VCaP (cell line): ENCODE measurements around the gene CADPS.

Experiments used
- H3K27ac ChIP-seq: fragments of 450-650 bp; 2 replicates; pipeline ENCODE4 v1.5.1; 2017
- TF ChIP-seq, protein P1 (sequence below): fragments of 450-650 bp; conservative IDR thresholded peaks from 2 replicates; pipeline ENCODE4 v1.5.1; 2017; ENCODE audit warnings: mild to moderate bottlenecking, moderate library complexity

CADPS gene

DNA sequence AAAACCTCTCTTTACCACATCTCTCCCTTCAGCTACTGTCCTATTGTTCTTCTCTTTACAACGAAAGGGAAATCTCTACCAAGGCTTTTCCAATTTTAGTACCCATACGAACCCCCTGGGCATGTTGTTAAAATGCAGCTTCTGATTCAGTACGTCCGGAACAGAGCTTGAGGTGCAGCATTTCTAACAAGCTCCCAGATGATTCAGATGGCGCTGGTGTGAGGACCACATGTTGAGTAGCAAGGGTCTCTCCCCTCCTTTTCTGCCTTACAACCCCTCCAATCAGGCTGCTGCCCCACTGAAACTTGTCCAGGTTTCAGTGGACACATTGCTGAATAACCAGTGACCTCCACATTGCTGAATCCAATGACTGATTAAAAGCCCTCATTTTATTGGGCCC, 324.8 kb downstream of the CADPS start:
- H3K27ac ChIP-seq = no peak overlapping the region
- TF ChIP-seq, protein P1, sequence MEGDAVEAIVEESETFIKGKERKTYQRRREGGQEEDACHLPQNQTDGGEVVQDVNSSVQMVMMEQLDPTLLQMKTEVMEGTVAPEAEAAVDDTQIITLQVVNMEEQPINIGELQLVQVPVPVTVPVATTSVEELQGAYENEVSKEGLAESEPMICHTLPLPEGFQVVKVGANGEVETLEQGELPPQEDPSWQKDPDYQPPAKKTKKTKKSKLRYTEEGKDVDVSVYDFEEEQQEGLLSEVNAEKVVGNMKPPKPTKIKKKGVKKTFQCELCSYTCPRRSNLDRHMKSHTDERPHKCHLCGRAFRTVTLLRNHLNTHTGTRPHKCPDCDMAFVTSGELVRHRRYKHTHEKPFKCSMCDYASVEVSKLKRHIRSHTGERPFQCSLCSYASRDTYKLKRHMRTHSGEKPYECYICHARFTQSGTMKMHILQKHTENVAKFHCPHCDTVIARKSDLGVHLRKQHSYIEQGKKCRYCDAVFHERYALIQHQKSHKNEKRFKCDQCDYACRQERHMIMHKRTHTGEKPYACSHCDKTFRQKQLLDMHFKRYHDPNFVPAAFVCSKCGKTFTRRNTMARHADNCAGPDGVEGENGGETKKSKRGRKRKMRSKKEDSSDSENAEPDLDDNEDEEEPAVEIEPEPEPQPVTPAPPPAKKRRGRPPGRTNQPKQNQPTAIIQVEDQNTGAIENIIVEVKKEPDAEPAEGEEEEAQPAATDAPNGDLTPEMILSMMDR = no peak

DNA sequence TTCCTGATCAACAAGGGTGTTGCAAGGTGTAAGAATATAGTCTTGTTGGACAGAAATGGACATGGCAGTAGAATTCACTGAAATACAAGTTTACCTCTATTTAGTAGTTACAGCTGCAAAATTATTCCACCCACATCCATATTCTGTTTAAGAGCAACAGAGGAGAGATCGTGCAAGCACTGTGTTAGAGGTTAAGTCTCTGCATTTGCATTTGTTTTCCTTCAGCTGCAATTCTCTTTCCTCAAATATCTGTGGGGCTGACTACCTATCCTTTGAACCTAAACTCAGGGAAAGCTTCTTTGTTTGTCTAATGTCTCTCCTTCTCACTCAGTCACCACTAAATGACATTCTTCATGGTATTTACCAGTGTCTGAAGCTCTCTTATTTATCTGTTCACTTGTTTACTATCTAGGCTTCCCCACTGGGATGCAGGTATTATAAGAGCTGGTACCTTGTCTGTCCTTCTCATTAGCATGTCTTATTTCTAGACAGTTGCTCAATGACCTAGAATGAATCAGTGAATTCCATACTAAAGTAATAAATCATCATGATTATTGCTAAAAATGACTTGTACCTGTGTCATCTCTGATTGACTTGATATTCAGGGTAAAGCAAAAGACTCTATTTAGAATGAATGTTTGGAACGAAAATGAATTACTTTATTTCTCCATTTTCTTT, 326.5 kb downstream of the CADPS start:
- TF ChIP-seq, protein P1 = no peak

DNA sequence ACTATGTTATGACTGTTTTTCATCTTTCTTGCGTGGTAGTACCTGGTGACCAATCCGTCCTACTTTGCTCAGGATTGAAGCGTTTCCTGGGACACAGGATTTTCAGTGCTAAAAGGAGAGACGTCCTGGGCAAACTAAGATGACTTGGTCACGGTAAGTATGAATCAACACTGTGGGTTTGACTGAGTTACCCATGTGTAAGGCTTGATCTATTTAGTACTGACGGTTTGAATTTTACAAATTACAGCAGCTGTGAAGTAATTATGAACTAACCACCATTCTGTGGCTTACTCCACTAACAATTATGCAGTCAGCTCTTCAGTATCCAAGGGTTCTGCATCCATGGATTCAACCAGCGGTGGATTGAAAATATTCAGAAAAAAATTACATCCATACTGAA, 328.9 kb downstream of the CADPS start:
- no peak overlapping the region for H3K27ac ChIP-seq
- TF ChIP-seq, protein P1 = no peak

More for the DNA sequence above, 326.5 kb downstream of the CADPS start:
- H3K27ac ChIP-seq = no peak overlapping the region

DNA sequence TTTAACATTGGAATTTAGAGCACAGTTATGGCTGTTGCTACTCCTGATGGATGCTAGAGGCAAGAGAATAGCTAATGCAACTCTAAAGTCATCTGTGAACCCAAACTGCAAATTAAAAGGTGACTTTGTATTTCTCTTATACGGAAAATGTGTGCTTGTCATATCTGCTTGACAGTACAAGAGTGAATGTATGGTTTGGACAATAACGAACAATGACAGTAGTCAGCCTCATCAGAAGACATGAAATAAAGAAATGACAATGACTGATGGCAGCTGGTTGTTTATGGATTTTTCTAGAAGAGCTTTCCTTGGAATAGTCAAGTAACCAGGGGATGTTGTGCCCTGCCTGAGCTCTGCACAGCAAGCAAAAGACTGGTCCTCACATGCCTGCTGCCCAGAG, 333.0 kb downstream of the CADPS start:
- TF ChIP-seq, protein P1 = no peak
- H3K27ac ChIP-seq = no peak overlapping the region

DNA sequence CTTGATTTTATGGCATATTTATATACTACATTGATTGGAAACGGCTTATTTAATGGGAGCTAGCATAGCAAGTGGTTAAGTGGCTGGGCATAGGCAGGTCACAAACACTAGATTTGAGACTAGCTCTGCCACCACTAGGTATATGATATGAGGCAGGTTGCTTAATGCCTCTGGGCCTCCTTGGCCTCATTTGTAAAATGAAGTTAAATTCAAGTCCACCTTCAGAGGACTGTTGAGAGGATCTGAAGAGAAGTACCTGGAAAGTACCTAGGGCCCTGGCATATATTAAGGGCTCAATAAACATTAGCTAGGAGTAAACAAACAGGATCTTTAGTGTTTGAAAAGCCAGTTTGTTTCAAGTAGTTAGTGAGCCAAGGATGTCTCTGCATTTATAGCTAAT, 335.5 kb downstream of the CADPS start:
- H3K27ac ChIP-seq = no peak overlapping the region
- TF ChIP-seq, protein P1 = no peak

DNA sequence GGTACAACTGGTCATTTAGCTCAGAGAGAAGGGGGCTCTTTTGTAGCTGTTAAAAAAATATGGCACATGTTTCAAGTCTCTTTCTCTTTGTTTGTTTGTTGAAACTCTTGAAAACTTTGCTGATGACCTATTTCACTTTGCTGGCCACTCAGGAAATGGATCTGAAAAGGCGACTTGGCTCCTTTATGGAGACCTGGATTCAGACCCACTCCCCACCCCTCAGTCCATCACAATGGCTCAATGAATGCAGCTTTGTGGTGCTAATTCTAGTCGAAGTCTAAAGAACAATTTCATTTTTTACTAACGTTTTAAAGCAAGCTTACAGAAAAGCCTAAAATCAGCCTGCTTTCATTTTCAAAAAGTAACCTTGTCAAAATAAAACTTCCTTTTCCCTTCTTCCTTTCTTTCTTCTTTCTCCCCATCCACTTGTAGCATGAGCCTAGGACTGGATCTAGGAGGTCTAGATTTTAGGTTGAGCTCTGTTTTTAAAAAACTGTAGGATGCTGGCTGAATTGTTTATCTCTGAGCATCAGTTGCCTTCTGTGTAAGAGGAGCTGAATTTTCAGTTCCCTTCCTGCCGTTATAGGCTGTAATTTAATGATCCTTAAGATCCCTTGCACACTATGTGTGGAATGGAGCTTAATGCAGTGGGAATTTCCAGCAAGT, 336.4 kb downstream of the CADPS start:
- H3K27ac ChIP-seq = no peak overlapping the region
- TF ChIP-seq, protein P1 = no peak

DNA sequence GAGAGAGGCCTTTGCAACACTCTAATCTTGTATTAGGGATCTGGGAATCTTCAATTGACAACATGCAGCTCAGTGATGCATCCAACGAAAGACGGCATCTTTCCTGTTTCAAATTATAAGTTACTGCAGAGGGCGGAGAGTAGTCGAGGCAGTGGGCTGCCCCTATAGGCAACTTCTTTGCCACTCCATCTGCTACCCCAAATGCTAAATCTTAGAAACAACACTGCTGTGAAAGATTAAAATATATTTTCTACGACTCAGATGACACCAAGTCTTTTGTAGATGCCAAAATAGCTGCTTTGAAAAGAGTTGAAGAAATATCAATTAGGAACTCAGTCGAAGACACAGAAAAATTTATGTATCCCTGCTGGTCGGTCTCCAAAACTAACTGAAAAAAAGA, 340.9 kb downstream of the CADPS start:
- H3K27ac ChIP-seq = no peak overlapping the region
- TF ChIP-seq, protein P1 = no peak
